Retinal pigment epithelial cell (primary cell): ENCODE results near the gene SMCP.

ENCODE experiments used
- DNase-seq: peaks from one replicate; pipeline ENCODE4 v3.0.0-alpha.2; 2010; ENCODE audit warnings: low read depth
- H3K4me3 ChIP-seq: 2 replicates; pipeline ENCODE4 v1.5.1; 2011; ENCODE audit warnings: mild to moderate bottlenecking, low read length, control low read depth, moderate library complexity
- CTCF ChIP-seq: conservative IDR thresholded peaks from 2 replicates; pipeline ENCODE4 v1.5.1; 2011; ENCODE audit warnings: low read depth, low read length, control low read depth, inconsistent platforms

The SMCP gene

GRCh38 chr1:152902636-152903035 is 24.5 kb downstream of the SMCP start:
- no peak for DNase-seq
- no peak overlapping the region for H3K4me3 ChIP-seq
- TF ChIP-seq CTCF: no peak

GRCh38 chr1:152904688-152905440 is 26.7 kb downstream of the SMCP start:
- no peak for TF ChIP-seq CTCF
- DNase-seq: no peak
- H3K4me3 ChIP-seq: no peak overlapping the region

- TF ChIP-seq CTCF: no peak
- peak; percentile 98 for DNase-seq
- H3K4me3 ChIP-seq: no peak overlapping the region
Measured at GRCh38 chr1:152906023-152906565, 28.0 kb downstream of the SMCP start.

- no peak within 1 kb of the TSS for H3K4me3 ChIP-seq
- DNase-seq: peak; percentile 82
- no peak for TF ChIP-seq CTCF
Measured at GRCh38 chr1:152907686-152908601, 29.8 kb downstream of the SMCP start, which contains the start of gene IVL. Gene IVL, plus strand, starts transcription at chr1:152908546. Its CDS starts 1,252 bp downstream, at chr1:152909798.

GRCh38 chr1:152909206-152909605 is 31.1 kb downstream of the SMCP start:
- no peak for DNase-seq
- no peak for TF ChIP-seq CTCF
- no peak overlapping the region for H3K4me3 ChIP-seq

- no peak for DNase-seq
- H3K4me3 ChIP-seq: no peak overlapping the region
- no peak for TF ChIP-seq CTCF
Measured at GRCh38 chr1:152912471-152912870, 34.3 kb downstream of the SMCP start.
